SU-DHL-6 (cell line): ENCODE data around the gene CHD1L.

Experiments
- CTCF ChIP-seq: fragments of 200-600 bp; sonication (generic); IDR thresholded peaks from one replicate; pipeline ENCODE4 v1.5.1; 2017; ENCODE audit warnings: antibody characterized with exemption, mild to moderate bottlenecking, low read length, moderate library complexity; ENCODE audit not compliant: insufficient read depth, poor library complexity, severe bottlenecking
- EZH2phosphoT487 ChIP-seq: fragments of 200-600 bp; sonication (generic), shearing (Covaris generic); conservative IDR thresholded peaks from 2 replicates; pipeline ENCODE4 v1.6.1; 2018; ENCODE audit warnings: mild to moderate bottlenecking, antibody characterized with exemption, low read length, moderate library complexity, mixed read lengths

GRCh38 chr1:147201276-147201675 lies 41.2 kb upstream of the CHD1L start:
- no peak for TF ChIP-seq EZH2phosphoT487
- TF ChIP-seq CTCF = no peak
